ENCODE measurements around the gene DHCR24.

DHCR24 gene

GRCh38 chr1:54813485-54814125 lies 73.4 kb downstream of the DHCR24 start:
- no peak for DNase-seq

- DNase-seq, result no peak
These were observed 74.1 kb downstream of the DHCR24 start for GRCh38 chr1:54812801-54813484.

GRCh38 chr1:54811739-54812655 lies 75.0 kb downstream of the DHCR24 start:
- DNase-seq, result no peak

- DNase-seq, result no peak
These were observed 75.9 kb downstream of the DHCR24 start for GRCh38 chr1:54811066-54811465.

GRCh38 chr1:54810153-54810942 lies 76.6 kb downstream of the DHCR24 start:
- DNase-seq, result peak; percentile 34

GRCh38 chr1:54809496-54810074 lies 77.4 kb downstream of the DHCR24 start:
- DNase-seq, result no peak

- DNase-seq, result peak; percentile 36
These were observed 78.4 kb downstream of the DHCR24 start for GRCh38 chr1:54808443-54809207.

GRCh38 chr1:54807756-54808155 lies 79.2 kb downstream of the DHCR24 start:
- DNase-seq, result no peak

GRCh38 chr1:54806931-54807611 lies 79.9 kb downstream of the DHCR24 start:
- DNase-seq, result no peak

GRCh38 chr1:54805981-54806381 lies 81.0 kb downstream of the DHCR24 start:
- DNase-seq, result no peak

GRCh38 chr1:54805466-54805865 lies 81.5 kb downstream of the DHCR24 start:
- no peak for DNase-seq

- DNase-seq, result peak; percentile 23
These were observed 82.4 kb downstream of the DHCR24 start for GRCh38 chr1:54804471-54805132.

GRCh38 chr1:54803761-54804470 lies 83.1 kb downstream of the DHCR24 start:
- peak; percentile 51 for DNase-seq

- peak; percentile 23 for DNase-seq
These were observed 85.9 kb downstream of the DHCR24 start, which contains the start of gene TTC22 for GRCh38 chr1:54800899-54801759. Gene TTC22, minus strand, starts transcription at chr1:54801323. Its CDS starts 160 bp downstream, at chr1:54801163.

- no peak for DNase-seq
These were observed 86.7 kb downstream of the DHCR24 start for GRCh38 chr1:54800041-54800898.
